Measurements from ENCODE around the gene CADPS. TPM values are rescaled to one million over a fixed set of nuclear protein-coding genes. Genes with fewer than 3 reads are reported as not detected.

The CADPS gene
- polyA plus RNA-seq, 2 of the 4 experiments (the other 2 are of a cell fraction), result not detected

- H3K4me2 ChIP-seq, result no peak overlapping the region
- no peaks in the 10 kb centered on the region for H3K4me1 ChIP-seq
- no peaks in the 10 kb centered on the region for H3K9me3 ChIP-seq
- POLR2A ChIA-PET, result no interaction called here
- no peak overlapping the region for H3K4me3 ChIP-seq
- FAIRE-seq, result no peak
- ATAC-seq, result no peak
- no peak for DNase-seq (ENCODE audit: low read depth in 1 of 2, low spot score in 1 of 2)
- TF ChIP-seq TP53 (CRISPR knock-in tag; IDR thresholded peaks at IDR 0.05) (no peak), RCOR1 (IDR thresholded peaks at IDR 0.05; ENCODE audit: low read depth, low read length) (no peak), EHMT2 (IDR thresholded peaks at IDR 0.05; ENCODE audit: low read depth) (no peak), CHD4 (IDR thresholded peaks at IDR 0.05; ENCODE audit: borderline replicate concordance) (no peak), EP300 (IDR thresholded peaks at IDR 0.05) (no peak), HEYL (CRISPR knock-in tag; IDR thresholded peaks at IDR 0.05) (no peak), USF2 (IDR thresholded peaks at IDR 0.05) (no peak), EHF (CRISPR knock-in tag; IDR thresholded peaks at IDR 0.05) (no peak), POLR2AphosphoS2 (conservative IDR thresholded peaks at IDR 0.05; ENCODE audit: low read length) (no peak), PHF8 (IDR thresholded peaks at IDR 0.05; ENCODE audit: borderline replicate concordance, low read depth) (no peak)
- CTCF ChIA-PET, result interaction anchor here (0.7 to 2.1 kb wide), 3 partner anchors 14 to 748 kb away, joined by 3 to 5 read pairs (median 3); no protein-coding TSS in a partner anchor
- WGBS (ENCODE audit: missing lambda C conversion rate), result 0% methylated on average over 3 of the region's 4 CpGs
- no peak overlapping the region for H3K27ac ChIP-seq
Measured at GRCh38 chr3:62636235-62636826, 238.9 kb downstream of the CADPS start.

GRCh38 chr3:62632510-62633294 lies 242.5 kb downstream of the CADPS start:
- 3% methylated on average over 11 of the region's 11 CpGs for WGBS (ENCODE audit: missing lambda C conversion rate)
- FAIRE-seq (no peak), DNase-seq (ENCODE audit: low read depth in 1 of 2, low spot score in 1 of 2) (no peak), ATAC-seq (no peak)
- ChIA-PET CTCF (interaction anchor here (0.5 to 0.8 kb wide), 2 partner anchors 11 to 154 kb away, joined by 3 read pairs; no protein-coding TSS in a partner anchor), POLR2A (no interaction called here)
- Histone ChIP-seq H3K4me3 (no peak overlapping the region), H3K4me1 (no peaks in the 10 kb centered on the region), H3K9me3 (no peaks in the 10 kb centered on the region), H3K27ac (no peak overlapping the region), H3K4me2 (no peak overlapping the region)
- TF ChIP-seq EHMT2 (IDR thresholded peaks at IDR 0.05; ENCODE audit: low read depth), result no peak
- no peak for TF ChIP-seq PHF8 (IDR thresholded peaks at IDR 0.05; ENCODE audit: borderline replicate concordance, low read depth)
- no peak for TF ChIP-seq POLR2AphosphoS2 (conservative IDR thresholded peaks at IDR 0.05; ENCODE audit: low read length)
- no peak for TF ChIP-seq ZNF302 (CRISPR knock-in tag; IDR thresholded peaks at IDR 0.05)
- no peak for TF ChIP-seq ZSCAN20 (CRISPR knock-in tag; IDR thresholded peaks at IDR 0.05)
- TF ChIP-seq FOXS1 (CRISPR knock-in tag; IDR thresholded peaks at IDR 0.05), result no peak
- TF ChIP-seq SMC3 (IDR thresholded peaks at IDR 0.05), result no peak
- no peak for TF ChIP-seq HOXA7 (CRISPR knock-in tag; IDR thresholded peaks at IDR 0.05)
- no peak for TF ChIP-seq HOXB13 (CRISPR knock-in tag; IDR thresholded peaks at IDR 0.05; ENCODE audit: low read depth)
- TF ChIP-seq POLR2A (IDR thresholded peaks at IDR 0.05; ENCODE audit: low read length), result no peak

GRCh38 chr3:62631488-62631887 lies 243.7 kb downstream of the CADPS start:
- no peak for FAIRE-seq
- H3K4me2 ChIP-seq, result no peak overlapping the region
- TF ChIP-seq GATA3 (IDR thresholded peaks at IDR 0.05; ENCODE audit: borderline replicate concordance), result no peak
- no peak for TF ChIP-seq CHD4 (IDR thresholded peaks at IDR 0.05; ENCODE audit: borderline replicate concordance)
- TF ChIP-seq FOSL2 (IDR thresholded peaks at IDR 0.05), result no peak
- TF ChIP-seq FOSL2 (CRISPR knock-in tag; IDR thresholded peaks at IDR 0.05), result no peak
- TF ChIP-seq PHF8 (IDR thresholded peaks at IDR 0.05; ENCODE audit: borderline replicate concordance, low read depth), result no peak
- no peak for TF ChIP-seq MAX (IDR thresholded peaks at IDR 0.05)
- no peak for TF ChIP-seq CTCF (IDR thresholded peaks at IDR 0.05)
- TF ChIP-seq ZNF302 (CRISPR knock-in tag; IDR thresholded peaks at IDR 0.05), result no peak
- no peak for TF ChIP-seq PBX3 (IDR thresholded peaks at IDR 0.05)
- TF ChIP-seq FOXS1 (CRISPR knock-in tag; IDR thresholded peaks at IDR 0.05), result no peak
- TF ChIP-seq EHMT2 (IDR thresholded peaks at IDR 0.05; ENCODE audit: low read depth), result no peak
- no peak for TF ChIP-seq HOXA7 (CRISPR knock-in tag; IDR thresholded peaks at IDR 0.05)
- H3K4me1 ChIP-seq, result no peaks in the 10 kb centered on the region
- no peak overlapping the region for H3K4me3 ChIP-seq
- WGBS (ENCODE audit: missing lambda C conversion rate), result 7% methylated on average over 2 of the region's 2 CpGs
- ChIA-PET CTCF (no interaction called here), POLR2A (no interaction called here)
- no peaks in the 10 kb centered on the region for H3K9me3 ChIP-seq
- DNase-seq (ENCODE audit: low read depth in 1 of 2, low spot score in 1 of 2), result no peak
- no peak overlapping the region for H3K27ac ChIP-seq
- no peak for ATAC-seq

Data from A549 (cell line).